BLaER1 (cell line): ENCODE measurements around the gene ESPN.

Experiments
- H3K27ac ChIP-seq: shearing (Covaris generic); formaldehyde crosslinking; 2 replicates; pipeline ENCODE4 v1.8.1; 2022
- H3K27me3 ChIP-seq: shearing (Covaris generic); formaldehyde crosslinking; 2 replicates; pipeline ENCODE4 v1.8.1; 2022
- H3K36me3 ChIP-seq: shearing (Covaris generic); formaldehyde crosslinking; 2 replicates; pipeline ENCODE4 v1.8.1; 2022
- H3K4me1 ChIP-seq: shearing (Covaris generic); formaldehyde crosslinking; 2 replicates; pipeline ENCODE4 v1.8.1; 2022
- H3K4me2 ChIP-seq: shearing (Covaris generic); formaldehyde crosslinking; 2 replicates; pipeline ENCODE4 v1.8.1; 2022
- H3K4me3 ChIP-seq: shearing (Covaris generic); formaldehyde crosslinking; 2 replicates; pipeline ENCODE4 v1.8.1; 2022
- H3K9ac ChIP-seq: shearing (Covaris generic); formaldehyde crosslinking; 2 replicates; pipeline ENCODE4 v1.8.1; 2022
- H3K9me3 ChIP-seq: shearing (Covaris generic); formaldehyde crosslinking; 2 replicates; pipeline ENCODE4 v1.8.1; 2022
- H4K20me1 ChIP-seq: shearing (Covaris generic); formaldehyde crosslinking; 2 replicates; pipeline ENCODE4 v1.8.1; 2022
- Cebpa-rat ChIP-seq: shearing (Covaris generic); IDR thresholded peaks from 2 replicates; pipeline ENCODE4 v1.8.1; 2022

The ESPN gene

DNA sequence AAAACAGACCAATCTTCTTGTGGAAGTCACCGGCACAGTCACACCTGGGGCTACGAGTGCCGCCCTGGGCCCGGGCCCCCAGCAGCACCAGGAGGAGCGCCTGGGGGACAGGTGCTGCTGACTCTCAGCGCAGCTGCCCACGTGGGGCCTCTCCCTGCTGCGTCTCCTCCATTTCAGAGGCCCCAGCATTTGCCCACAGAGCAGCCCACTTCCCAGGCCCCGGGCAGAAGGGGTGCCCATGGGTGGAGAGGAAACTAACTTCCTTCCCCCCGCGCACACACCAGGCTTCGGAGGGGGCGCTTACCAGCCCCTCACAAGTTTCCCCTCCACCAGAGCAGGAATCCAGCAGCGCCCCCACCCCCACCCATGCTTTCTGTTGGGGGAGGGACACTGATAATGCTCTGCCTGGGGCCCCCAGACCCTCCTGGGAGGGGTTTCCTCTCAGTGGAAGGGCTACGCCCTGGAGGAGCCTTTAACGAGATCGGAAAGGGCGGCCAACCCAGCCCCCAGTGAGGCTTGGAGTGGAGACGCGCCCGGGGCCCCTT is 41.0 kb downstream of the ESPN start:
- H4K20me1 ChIP-seq = no peaks in the 10 kb centered on the region; the same call in 1 of the 2 replicates
- peaks cover 17% of the 10 kb centered on the region; the same call in 1 of the 2 replicates for H3K36me3 ChIP-seq
- no peaks in the 10 kb centered on the region for H3K9me3 ChIP-seq
- H3K27ac ChIP-seq = 0 out of 2 replicates have a peak overlapping the region, but pooled peaks have one; percentile 31
- peak overlapping the region; percentile 67 for H3K4me3 ChIP-seq
- peak overlapping the region; percentile 89 for H3K4me2 ChIP-seq
- TF ChIP-seq Cebpa-rat = no peak
- peaks cover 54% of the 10 kb centered on the region for H3K27me3 ChIP-seq
- H3K4me1 ChIP-seq = peaks cover 26% of the 10 kb centered on the region
- peak overlapping the region; percentile 73 for H3K9ac ChIP-seq

DNA sequence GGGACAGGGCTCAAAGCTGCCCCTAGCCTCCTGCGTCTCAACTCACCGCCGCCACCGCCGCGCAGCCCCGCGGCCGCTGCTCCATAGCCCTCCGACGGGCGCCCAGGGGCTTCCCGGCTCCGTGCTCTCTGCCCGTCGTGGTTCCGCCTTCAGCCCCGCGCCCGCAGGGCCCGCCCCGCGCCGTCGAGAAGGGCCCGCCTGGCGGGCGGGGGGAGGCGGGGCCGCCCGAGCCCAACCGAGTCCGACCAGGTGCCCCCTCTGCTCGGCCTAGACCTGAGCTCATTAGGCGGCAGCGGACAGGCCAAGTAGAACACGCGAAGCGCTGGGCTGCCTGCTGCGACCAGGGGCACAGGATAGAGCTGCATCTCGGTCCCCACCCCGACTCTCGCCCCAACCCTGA is 41.4 kb downstream of the ESPN start, which contains the start of gene TNFRSF25:
Gene TNFRSF25, minus strand, starts transcription at position 151 of the 400 bp plus-strand sequence. Its CDS starts 66 bp downstream, at position 85.
- Histone ChIP-seq H3K4me3 (peak within 1 kb of the TSS; percentile 67), H3K9ac (peak within 1 kb of the TSS; percentile 73), H3K27me3 (peaks cover 54% of the 10 kb centered on the region), H3K36me3 (peaks cover 17% of the 10 kb centered on the region; the same call in 1 of the 2 replicates), H3K9me3 (no peaks in the 10 kb centered on the region), H3K4me1 (peaks cover 21% of the 10 kb centered on the region), H3K27ac (0 out of 2 replicates have a peak within 1 kb of the TSS, but pooled peaks have one; percentile 31), H3K4me2 (peak within 1 kb of the TSS; percentile 89), H4K20me1 (no peaks in the 10 kb centered on the region; the same call in 1 of the 2 replicates)
- no peak for TF ChIP-seq Cebpa-rat

DNA sequence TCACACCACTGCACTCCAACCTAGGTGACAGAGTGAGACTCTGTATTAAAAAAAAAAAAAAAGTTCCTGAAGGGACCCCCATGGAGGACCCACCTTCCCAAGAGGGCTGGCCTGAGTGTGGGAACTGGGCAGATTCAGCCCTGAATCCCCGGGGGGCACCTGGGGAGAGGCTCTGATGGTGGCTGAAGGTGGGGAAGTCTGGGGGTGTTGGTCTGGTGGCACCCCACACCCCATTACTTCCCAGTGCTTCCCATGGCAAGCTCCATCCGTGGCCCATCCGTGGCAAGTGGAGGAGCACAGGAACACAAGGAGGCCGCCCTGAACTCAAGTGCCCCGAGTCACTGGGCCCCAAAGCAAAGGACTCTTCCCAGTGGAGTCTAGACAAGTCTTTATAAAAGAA is 42.2 kb downstream of the ESPN start:
- no peak overlapping the region for H3K27ac ChIP-seq
- no peak overlapping the region for H3K4me3 ChIP-seq
- no peak overlapping the region for H3K9ac ChIP-seq
- peaks cover 18% of the 10 kb centered on the region for H3K4me1 ChIP-seq
- H4K20me1 ChIP-seq = no peaks in the 10 kb centered on the region; the same call in 1 of the 2 replicates
- no peak for TF ChIP-seq Cebpa-rat
- H3K9me3 ChIP-seq = no peaks in the 10 kb centered on the region
- H3K27me3 ChIP-seq = peaks cover 52% of the 10 kb centered on the region
- H3K36me3 ChIP-seq = peaks cover 13% of the 10 kb centered on the region; the same call in 1 of the 2 replicates
- no peak overlapping the region for H3K4me2 ChIP-seq

DNA sequence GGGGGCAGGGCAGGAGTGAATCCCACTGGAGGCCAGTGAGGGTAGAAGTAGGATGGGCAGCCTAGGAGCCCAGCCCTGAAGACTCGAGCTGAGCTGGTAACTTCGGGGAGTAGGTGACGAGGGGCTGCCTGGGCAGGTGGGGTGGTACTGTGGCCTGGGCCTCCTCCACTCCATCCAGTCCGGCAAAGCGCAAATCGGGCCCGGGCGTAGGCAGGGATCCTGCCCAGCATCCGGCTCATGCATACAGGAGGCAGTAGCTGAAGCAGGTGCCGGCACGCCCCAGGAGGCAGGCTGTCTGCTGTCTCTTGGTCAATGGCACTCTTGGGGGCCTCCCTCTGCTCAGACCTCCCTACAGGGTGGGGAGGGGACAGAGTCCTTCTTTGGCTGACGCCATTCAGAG is 42.6 kb downstream of the ESPN start:
- Histone ChIP-seq H3K4me2 (no peak overlapping the region), H3K4me1 (peaks cover 18% of the 10 kb centered on the region), H3K36me3 (peaks cover 9% of the 10 kb centered on the region; the same call in 1 of the 2 replicates), H4K20me1 (no peaks in the 10 kb centered on the region; the same call in 1 of the 2 replicates), H3K9me3 (no peaks in the 10 kb centered on the region), H3K9ac (no peak overlapping the region), H3K27me3 (peaks cover 47% of the 10 kb centered on the region), H3K4me3 (no peak overlapping the region), H3K27ac (no peak overlapping the region)
- no peak for TF ChIP-seq Cebpa-rat

DNA sequence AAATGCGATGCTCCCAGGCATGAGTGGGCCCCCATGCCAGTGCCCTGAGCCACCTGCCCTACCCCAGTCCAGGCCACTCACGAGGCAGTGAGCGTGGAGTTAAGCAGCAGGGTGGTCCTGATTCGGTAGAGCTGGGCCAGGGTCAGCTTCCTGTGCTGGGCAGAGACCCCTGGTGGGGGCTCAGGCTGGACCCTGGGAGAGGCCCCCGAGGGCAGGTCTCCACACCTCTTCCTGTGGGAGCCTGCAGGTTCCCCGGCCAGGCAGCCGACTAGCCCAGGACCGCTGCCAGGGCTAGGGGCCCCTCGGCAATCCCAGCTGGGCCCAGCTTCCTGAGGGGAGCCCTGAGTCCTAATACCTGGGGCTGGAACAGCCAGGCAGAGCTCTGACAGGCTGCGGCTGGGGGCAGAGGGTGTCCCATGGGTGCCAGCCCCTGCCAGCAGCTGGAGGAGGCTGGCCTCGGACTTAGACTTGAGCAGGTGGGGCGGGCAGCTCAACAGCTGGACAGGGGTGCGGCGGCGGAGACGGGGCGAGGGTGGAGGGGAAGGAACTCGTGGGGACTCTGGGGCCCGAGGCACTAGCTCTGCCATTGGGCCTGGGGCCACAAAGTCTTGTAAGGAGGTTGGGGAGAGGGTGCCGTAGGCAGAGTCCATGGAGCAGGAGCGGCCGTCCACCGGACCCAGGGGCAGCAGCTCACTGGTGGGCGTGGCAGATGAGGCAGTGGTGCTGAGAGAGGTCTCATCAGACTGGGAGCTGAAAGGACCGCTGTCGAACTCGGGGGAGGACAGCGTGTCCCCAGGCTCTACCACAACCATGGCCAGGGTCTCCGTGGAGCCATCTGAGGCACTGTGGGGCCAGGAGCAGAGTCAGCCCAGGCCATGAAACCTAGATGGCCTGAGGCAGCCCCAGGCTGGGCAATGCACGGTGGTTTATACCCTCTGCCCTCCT is 43.4 kb downstream of the ESPN start:
- H3K4me2 ChIP-seq = no peak overlapping the region
- H3K4me1 ChIP-seq = peaks cover 18% of the 10 kb centered on the region
- TF ChIP-seq Cebpa-rat = no peak
- no peak overlapping the region for H3K27ac ChIP-seq
- no peak overlapping the region for H3K9ac ChIP-seq
- peaks cover 42% of the 10 kb centered on the region for H3K27me3 ChIP-seq
- H4K20me1 ChIP-seq = no peaks in the 10 kb centered on the region; the same call in 1 of the 2 replicates
- H3K36me3 ChIP-seq = 0 out of 2 replicates have a peak, but pooled peaks cover under 1% of the 10 kb centered on the region
- H3K9me3 ChIP-seq = no peaks in the 10 kb centered on the region
- H3K4me3 ChIP-seq = no peak overlapping the region

DNA sequence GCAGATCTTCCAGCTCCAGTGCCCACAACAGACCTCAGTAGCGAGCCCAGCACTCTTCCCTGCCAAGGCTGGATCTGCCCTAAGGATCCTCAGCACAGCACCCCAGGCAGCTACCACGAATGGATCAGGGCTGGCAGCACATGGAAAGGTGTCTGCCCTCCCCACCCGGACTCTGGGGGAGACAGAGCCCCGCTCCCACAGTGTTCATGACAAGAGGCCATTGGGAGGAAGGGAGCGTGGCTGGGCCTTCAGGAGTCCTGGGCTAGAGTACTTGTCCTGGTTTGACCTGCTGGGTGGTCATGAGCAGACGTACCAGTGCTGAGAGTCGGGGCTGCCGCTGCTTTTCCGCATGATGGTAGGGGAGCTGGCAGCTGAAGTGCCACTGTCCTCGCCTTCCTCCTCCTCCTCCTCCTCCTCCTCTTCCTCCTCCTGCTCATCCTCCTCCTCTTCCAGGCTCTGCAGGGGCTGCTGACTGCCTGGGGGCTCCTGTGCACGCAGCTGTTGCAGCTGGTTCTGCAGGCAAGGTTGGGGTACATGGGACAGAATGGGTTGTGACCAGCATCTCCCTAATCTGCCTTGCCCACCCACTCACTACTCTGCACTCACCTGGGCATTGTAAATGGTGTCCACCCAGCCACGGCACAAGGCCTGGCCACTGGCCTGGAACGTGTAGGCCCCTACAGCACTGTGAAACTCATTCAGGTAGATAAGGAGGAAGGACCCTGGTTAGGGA is 44.3 kb downstream of the ESPN start:
- Histone ChIP-seq H3K4me2 (no peak overlapping the region), H3K9me3 (no peaks in the 10 kb centered on the region), H3K36me3 (no peaks in the 10 kb centered on the region), H3K27me3 (peaks cover 41% of the 10 kb centered on the region), H3K9ac (no peak overlapping the region), H3K27ac (no peak overlapping the region), H3K4me3 (no peak overlapping the region), H3K4me1 (peaks cover 18% of the 10 kb centered on the region), H4K20me1 (no peaks in the 10 kb centered on the region; the same call in 1 of the 2 replicates)
- TF ChIP-seq Cebpa-rat = no peak

DNA sequence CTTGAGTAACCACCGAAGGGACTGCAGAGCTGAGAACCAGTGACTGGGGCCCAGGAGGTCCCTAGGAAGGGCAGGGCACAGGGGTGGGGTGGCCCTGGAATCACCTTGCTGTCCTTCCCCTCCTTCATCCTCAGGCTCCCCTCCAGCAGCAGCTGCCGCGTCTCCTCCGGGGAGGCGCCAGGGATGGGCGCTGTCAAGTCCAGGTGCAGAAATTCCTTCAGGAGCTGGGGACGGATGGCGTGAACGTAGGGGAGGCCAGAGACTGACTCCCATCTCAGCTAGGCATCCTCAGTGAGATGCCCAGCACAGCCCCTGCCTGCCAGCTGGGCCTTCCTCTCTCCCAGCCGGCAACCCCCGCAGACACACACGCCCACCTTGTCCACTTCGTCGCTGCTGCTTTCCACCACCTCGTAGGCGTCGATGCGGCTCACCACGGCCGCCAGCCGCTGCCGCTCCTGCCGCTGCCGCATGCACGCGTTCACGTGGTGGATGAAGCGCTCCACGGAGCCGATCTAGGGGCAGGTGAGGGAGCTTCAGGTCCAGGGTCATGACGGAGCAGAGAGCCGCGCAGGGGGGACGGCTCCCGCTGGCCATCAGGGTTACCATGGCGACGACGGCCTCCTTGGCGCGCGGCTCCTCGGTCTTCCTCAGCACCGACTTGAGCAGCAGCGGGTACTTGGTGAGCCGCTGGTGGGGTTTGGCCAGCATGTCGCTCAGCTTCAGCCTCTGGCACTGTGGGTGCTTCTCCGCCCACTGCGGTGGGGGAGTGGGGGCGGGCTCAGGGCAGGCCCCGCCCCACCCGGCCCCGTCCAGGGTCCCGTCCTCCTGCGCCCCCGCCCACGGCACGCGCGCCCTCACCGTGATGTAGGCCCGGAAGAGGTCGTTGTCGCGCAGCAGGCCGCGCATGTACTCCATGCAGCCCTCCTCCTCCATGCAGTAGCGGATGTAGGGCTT is 45.8 kb downstream of the ESPN start:
- peaks cover 10% of the 10 kb centered on the region for H3K4me1 ChIP-seq
- H3K9ac ChIP-seq = no peak overlapping the region
- no peak overlapping the region for H3K4me3 ChIP-seq
- TF ChIP-seq Cebpa-rat = no peak
- no peaks in the 10 kb centered on the region for H4K20me1 ChIP-seq
- H3K27ac ChIP-seq = no peak overlapping the region
- peaks cover 26% of the 10 kb centered on the region for H3K27me3 ChIP-seq
- no peaks in the 10 kb centered on the region for H3K36me3 ChIP-seq
- no peak overlapping the region for H3K4me2 ChIP-seq
- no peaks in the 10 kb centered on the region for H3K9me3 ChIP-seq

DNA sequence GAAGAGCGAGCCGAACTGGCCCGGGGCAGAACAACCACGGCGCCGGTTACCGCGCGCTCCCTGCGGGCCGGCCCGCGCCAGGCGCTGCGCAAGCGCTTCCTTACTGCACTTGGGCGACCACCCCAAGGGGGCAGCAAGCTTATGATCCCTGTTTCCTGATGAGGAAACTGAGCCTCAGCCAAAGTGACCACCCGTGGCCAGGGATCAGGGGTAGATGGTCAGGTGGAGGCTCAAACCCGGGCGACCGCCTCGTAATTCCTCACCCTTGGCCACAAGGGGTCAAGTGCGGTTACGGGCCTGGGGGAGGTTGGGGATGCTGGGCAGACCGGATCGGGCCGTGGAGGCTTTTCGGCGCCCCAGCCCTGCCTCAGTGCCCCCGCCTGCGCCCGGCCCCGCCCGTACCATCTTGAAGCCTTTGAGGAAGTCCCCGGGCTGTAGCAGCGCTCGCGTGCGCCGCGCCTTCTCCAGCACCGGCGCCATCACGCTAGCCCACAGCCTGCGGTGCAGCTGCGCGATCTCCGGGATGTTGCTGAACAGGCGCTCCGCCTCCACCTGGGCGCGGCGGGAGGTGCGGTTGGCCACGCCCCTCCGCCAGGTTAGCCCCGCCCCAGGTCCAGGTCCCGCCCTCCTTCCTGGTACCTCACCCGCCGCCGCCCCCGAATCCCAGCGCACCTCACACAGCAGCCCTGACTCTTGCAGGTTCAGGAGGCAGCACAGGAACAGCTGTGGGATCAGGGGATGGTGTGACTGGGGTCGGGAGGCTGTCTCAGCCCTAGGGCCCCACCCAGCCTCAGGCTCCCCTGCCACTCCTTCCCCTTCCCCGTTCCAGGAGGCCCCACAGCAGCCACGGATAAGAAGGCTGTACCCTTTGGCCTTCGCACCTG is 46.8 kb downstream of the ESPN start:
- Histone ChIP-seq H3K4me3 (no peak overlapping the region), H4K20me1 (no peaks in the 10 kb centered on the region), H3K9ac (no peak overlapping the region), H3K36me3 (no peaks in the 10 kb centered on the region), H3K27ac (no peak overlapping the region), H3K27me3 (peaks cover 17% of the 10 kb centered on the region), H3K9me3 (no peaks in the 10 kb centered on the region), H3K4me1 (peaks cover under 1% of the 10 kb centered on the region), H3K4me2 (no peak overlapping the region)
- TF ChIP-seq Cebpa-rat = no peak
